ENCODE results near the gene NEGR1.

- TF ChIP-seq CTCF (conservative IDR thresholded peaks at IDR 0.05; ENCODE audit: low read depth in 2 of 2) (no peak), EZH2 (IDR thresholded peaks at IDR 0.05; ENCODE audit: low read depth, unreplicated experiment) (no peak), REST (IDR thresholded peaks at IDR 0.05; ENCODE audit: unreplicated experiment) (no peak), EZH2phosphoT487 (IDR thresholded peaks at IDR 0.05; ENCODE audit: unreplicated experiment) (no peak)
Measured at GRCh38 chr1:72166426-72166825, 115.9 kb downstream of the NEGR1 start.

Measured in GM23338 (cell line).